Loucy (cell line): ENCODE measurements around the gene MYBPHL.

Experiments
- H2AFZ ChIP-seq: fragments of 200-600 bp; sonication (generic); 2 replicates; pipeline ENCODE4 v1.6.0; 2016; ENCODE audit warnings: antibody characterized with exemption, mild to moderate bottlenecking, low read length, moderate library complexity
- H3F3A ChIP-seq: fragments of 200-600 bp; 2 replicates; pipeline ENCODE4 v1.6.0; 2016; ENCODE audit warnings: antibody characterized with exemption, low read depth, mild to moderate bottlenecking
- H3K27me3 ChIP-seq: fragments of 200-600 bp; sonication (generic); 2 replicates; pipeline ENCODE4 v1.6.1; 2014; ENCODE audit warnings: low read length, mild to moderate bottlenecking; ENCODE audit not compliant: insufficient read depth, poor library complexity, severe bottlenecking
- H3K36me3 ChIP-seq: fragments of 200-600 bp; sonication (generic); 2 replicates; pipeline ENCODE4 v1.6.1; 2016; ENCODE audit warnings: low read length; ENCODE audit not compliant: insufficient read depth
- H3K4me1 ChIP-seq: fragments of 200-600 bp; sonication (generic); 2 replicates; pipeline ENCODE4 v1.5.1; 2014; ENCODE audit warnings: low read length, mild to moderate bottlenecking; ENCODE audit not compliant: insufficient read depth, poor library complexity, severe bottlenecking
- H3K4me2 ChIP-seq: fragments of 200-600 bp; sonication (generic); 2 replicates; pipeline ENCODE4 v1.6.0; 2014; ENCODE audit warnings: antibody characterized with exemption, low read length, low read depth, mild to moderate bottlenecking; ENCODE audit not compliant: poor library complexity, severe bottlenecking
- H3K4me3 ChIP-seq: fragments of 200-600 bp; sonication (generic); 2 replicates; pipeline ENCODE4 v1.5.1; 2014; ENCODE audit warnings: low read length, mild to moderate bottlenecking, mixed read lengths; ENCODE audit not compliant: poor library complexity, severe bottlenecking
- H3K79me2 ChIP-seq: fragments of 200-600 bp; sonication (generic); 2 replicates; pipeline ENCODE4 v1.6.1; 2014; ENCODE audit warnings: low read length; ENCODE audit not compliant: insufficient read depth
- H3K9ac ChIP-seq: fragments of 200-600 bp; sonication (generic); 2 replicates; pipeline ENCODE4 v1.6.0; 2014; ENCODE audit warnings: mild to moderate bottlenecking, low read depth, low read length, moderate library complexity; ENCODE audit not compliant: poor library complexity, severe bottlenecking
- H3K9me2 ChIP-seq: fragments of 200-600 bp; sonication (generic); replicated peaks from 2 replicates; pipeline ENCODE4 v1.6.1; 2016; ENCODE audit warnings: low read depth, low read length, mixed read lengths
- H3K9me3 ChIP-seq: fragments of 200-600 bp; sonication (generic); 2 replicates; pipeline ENCODE4 v1.6.1; 2014; ENCODE audit warnings: mild to moderate bottlenecking, antibody characterized with exemption, low read length, low read depth; ENCODE audit not compliant: insufficient read depth
- H4K20me1 ChIP-seq: fragments of 200-600 bp; sonication (generic); 2 replicates; pipeline ENCODE4 v1.6.0; 2014; ENCODE audit warnings: antibody characterized with exemption, low read length, mild to moderate bottlenecking; ENCODE audit not compliant: insufficient read depth, poor library complexity, severe bottlenecking
- EZH2phosphoT487 ChIP-seq: fragments of 200-600 bp; IDR thresholded peaks from 2 replicates; pipeline ENCODE4 v1.6.1; 2018; ENCODE audit warnings: antibody characterized with exemption, mild to moderate bottlenecking, moderate library complexity, borderline replicate concordance
- TF ChIP-seq, protein P1 (sequence below): fragments of 200-600 bp; sonication (generic); conservative IDR thresholded peaks from 2 replicates; pipeline ENCODE4 v1.5.1; 2014; ENCODE audit warnings: mild to moderate bottlenecking, antibody characterized with exemption, low read length

The MYBPHL gene

DNA sequence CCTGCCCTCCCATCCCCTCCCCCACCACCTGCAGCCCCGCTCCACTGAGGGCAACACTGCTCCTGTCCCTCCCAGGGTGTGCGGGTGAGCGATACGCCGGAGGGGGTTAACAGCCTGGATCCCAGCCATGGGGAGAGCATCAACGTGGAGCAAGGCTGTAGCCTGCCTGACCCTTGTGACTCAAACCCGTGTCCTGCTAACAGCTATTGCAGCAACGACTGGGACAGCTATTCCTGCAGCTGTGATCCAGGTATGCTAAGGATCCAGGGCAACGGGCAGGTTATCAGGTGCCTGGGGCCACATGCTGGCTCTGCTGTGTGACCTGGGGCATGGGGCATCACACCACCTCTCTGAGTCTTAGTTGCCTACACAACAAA, 42.4 kb downstream of the MYBPHL start:
- Histone ChIP-seq H3K9ac (no peak overlapping the region), H4K20me1 (no peaks in the 10 kb centered on the region), H3K36me3 (no peaks in the 10 kb centered on the region), H3K4me2 (no peak overlapping the region), H3F3A (no peaks in the 10 kb centered on the region), H3K27me3 (no peaks in the 10 kb centered on the region), H3K9me2 (no peaks in the 10 kb centered on the region), H3K79me2 (no peaks in the 10 kb centered on the region), H3K9me3 (no peaks in the 10 kb centered on the region), H3K4me1 (no peaks in the 10 kb centered on the region), H2AFZ (no peak overlapping the region), H3K4me3 (no peak overlapping the region)
- no peak for TF ChIP-seq EZH2phosphoT487
- TF ChIP-seq, protein P1, sequence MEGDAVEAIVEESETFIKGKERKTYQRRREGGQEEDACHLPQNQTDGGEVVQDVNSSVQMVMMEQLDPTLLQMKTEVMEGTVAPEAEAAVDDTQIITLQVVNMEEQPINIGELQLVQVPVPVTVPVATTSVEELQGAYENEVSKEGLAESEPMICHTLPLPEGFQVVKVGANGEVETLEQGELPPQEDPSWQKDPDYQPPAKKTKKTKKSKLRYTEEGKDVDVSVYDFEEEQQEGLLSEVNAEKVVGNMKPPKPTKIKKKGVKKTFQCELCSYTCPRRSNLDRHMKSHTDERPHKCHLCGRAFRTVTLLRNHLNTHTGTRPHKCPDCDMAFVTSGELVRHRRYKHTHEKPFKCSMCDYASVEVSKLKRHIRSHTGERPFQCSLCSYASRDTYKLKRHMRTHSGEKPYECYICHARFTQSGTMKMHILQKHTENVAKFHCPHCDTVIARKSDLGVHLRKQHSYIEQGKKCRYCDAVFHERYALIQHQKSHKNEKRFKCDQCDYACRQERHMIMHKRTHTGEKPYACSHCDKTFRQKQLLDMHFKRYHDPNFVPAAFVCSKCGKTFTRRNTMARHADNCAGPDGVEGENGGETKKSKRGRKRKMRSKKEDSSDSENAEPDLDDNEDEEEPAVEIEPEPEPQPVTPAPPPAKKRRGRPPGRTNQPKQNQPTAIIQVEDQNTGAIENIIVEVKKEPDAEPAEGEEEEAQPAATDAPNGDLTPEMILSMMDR, result no peak

- H3K27me3 ChIP-seq, result no peaks in the 10 kb centered on the region
- H3K9me2 ChIP-seq, result no peaks in the 10 kb centered on the region
- no peak overlapping the region for H3K9ac ChIP-seq
- no peaks in the 10 kb centered on the region for H4K20me1 ChIP-seq
- H3K4me2 ChIP-seq, result no peak overlapping the region
- no peaks in the 10 kb centered on the region for H3K4me1 ChIP-seq
- no peaks in the 10 kb centered on the region for H3K36me3 ChIP-seq
- H3K79me2 ChIP-seq, result no peaks in the 10 kb centered on the region
- no peak overlapping the region for H2AFZ ChIP-seq
- TF ChIP-seq, protein P1, result peak; percentile 99
- TF ChIP-seq EZH2phosphoT487, result no peak
- no peaks in the 10 kb centered on the region for H3K9me3 ChIP-seq
- H3F3A ChIP-seq, result no peaks in the 10 kb centered on the region
- H3K4me3 ChIP-seq, result no peak overlapping the region
Observed at GRCh38 chr1:109263597-109264378, 43.0 kb downstream of the MYBPHL start.

DNA sequence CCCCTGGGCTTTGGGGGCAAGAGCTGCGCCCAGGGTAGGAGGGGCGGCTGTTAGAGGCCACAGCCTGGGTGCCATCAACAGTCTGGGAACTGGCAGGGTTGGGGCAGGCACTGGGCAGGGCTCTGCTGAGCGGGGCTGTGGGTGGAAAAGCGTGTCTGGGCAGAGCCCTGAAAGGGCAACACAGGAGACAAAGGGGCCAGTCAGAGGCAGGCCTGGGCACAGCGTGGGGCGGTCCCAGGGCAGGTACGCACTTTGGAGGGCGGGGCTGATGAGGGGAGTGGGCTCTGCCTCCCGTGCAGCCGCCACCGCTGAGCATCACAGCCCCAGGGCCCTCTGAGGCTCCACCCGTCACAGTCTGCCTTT, 43.6 kb downstream of the MYBPHL start:
- Histone ChIP-seq H3K27me3 (no peaks in the 10 kb centered on the region), H3K9me3 (no peaks in the 10 kb centered on the region), H3K4me1 (no peaks in the 10 kb centered on the region), H3K36me3 (no peaks in the 10 kb centered on the region), H2AFZ (no peak overlapping the region), H3K4me2 (no peak overlapping the region), H3K79me2 (no peaks in the 10 kb centered on the region), H3K9ac (no peak overlapping the region), H4K20me1 (no peaks in the 10 kb centered on the region), H3K9me2 (no peaks in the 10 kb centered on the region), H3F3A (no peaks in the 10 kb centered on the region), H3K4me3 (no peak overlapping the region)
- TF ChIP-seq, protein P1, result no peak
- no peak for TF ChIP-seq EZH2phosphoT487
